GM23338 (cell line): Measurements from ENCODE around the gene MRC2.
A peak's percentile ranks its signal among the peaks of the same experiment; 100 is the strongest.

ENCODE experiments used
- CREB1 ChIP-seq: fragments of 250-450 bp; sonication (Bioruptor Pico); IDR thresholded peaks from 2 replicates; pipeline ENCODE4 v1.5.0; 2020; ENCODE audit warnings: low read depth, mild to moderate bottlenecking, moderate library complexity
- ETS1 ChIP-seq: IDR thresholded peaks from 2 replicates; pipeline ENCODE4 v1.6.1; 2016; ENCODE audit warnings: antibody characterized with exemption
- EZH2 ChIP-seq: fragments of 200-600 bp; sonication (generic); IDR thresholded peaks from one replicate; pipeline ENCODE4 v1.8.0; 2017; ENCODE audit warnings: antibody characterized with exemption, mild to moderate bottlenecking, low read depth; ENCODE audit not compliant: unreplicated experiment
- EZH2phosphoT487 ChIP-seq: fragments of 200-600 bp; sonication (generic); IDR thresholded peaks from one replicate; pipeline ENCODE4 v1.8.1; 2018; ENCODE audit warnings: antibody characterized with exemption; ENCODE audit not compliant: unreplicated experiment
- JUNB ChIP-seq: IDR thresholded peaks from one replicate; pipeline ENCODE4 v1.6.1; 2016; ENCODE audit warnings: antibody characterized with exemption; ENCODE audit not compliant: unreplicated experiment
- NANOG ChIP-seq: IDR thresholded peaks from 2 replicates; pipeline ENCODE4 v1.6.1; 2016; ENCODE audit warnings: antibody characterized with exemption, borderline replicate concordance
- POLR2AphosphoS5 ChIP-seq: IDR thresholded peaks from 2 replicates; pipeline ENCODE4 v1.6.1; 2016; ENCODE audit warnings: antibody characterized with exemption, low read depth
- REST ChIP-seq: IDR thresholded peaks from one replicate; pipeline ENCODE4 v1.6.1; 2018; ENCODE audit warnings: antibody characterized with exemption; ENCODE audit not compliant: unreplicated experiment
- STAT1 ChIP-seq: IDR thresholded peaks from one replicate; pipeline ENCODE4 v1.6.1; 2016; ENCODE audit warnings: antibody characterized with exemption; ENCODE audit not compliant: unreplicated experiment
- ZNF114 ChIP-seq: fragments of 250-450 bp; sonication (Bioruptor Pico); IDR thresholded peaks from 2 replicates; pipeline ENCODE4 v1.5.0; 2020; ENCODE audit warnings: mild to moderate bottlenecking, moderate library complexity
- ZNF331 ChIP-seq: fragments of 250-450 bp; sonication (Bioruptor Pico); IDR thresholded peaks from 2 replicates; pipeline ENCODE4 v1.5.0; 2020; ENCODE audit warnings: low read depth, mild to moderate bottlenecking, moderate library complexity
- TF ChIP-seq, protein P1 (sequence below), 2 experiments: fragments of 200-600 bp in 1 of 2; sonication (generic) in 1 of 2; conservative IDR thresholded peaks; 2 replicates each; pipeline versions ENCODE4 v1.5.1 to v1.6.1; 2016 to 2017; ENCODE audit warnings: antibody characterized with exemption in 2 of 2, low read depth in 2 of 2, mild to moderate bottlenecking in 2 of 2, moderate library complexity in 1 of 2

DNA sequence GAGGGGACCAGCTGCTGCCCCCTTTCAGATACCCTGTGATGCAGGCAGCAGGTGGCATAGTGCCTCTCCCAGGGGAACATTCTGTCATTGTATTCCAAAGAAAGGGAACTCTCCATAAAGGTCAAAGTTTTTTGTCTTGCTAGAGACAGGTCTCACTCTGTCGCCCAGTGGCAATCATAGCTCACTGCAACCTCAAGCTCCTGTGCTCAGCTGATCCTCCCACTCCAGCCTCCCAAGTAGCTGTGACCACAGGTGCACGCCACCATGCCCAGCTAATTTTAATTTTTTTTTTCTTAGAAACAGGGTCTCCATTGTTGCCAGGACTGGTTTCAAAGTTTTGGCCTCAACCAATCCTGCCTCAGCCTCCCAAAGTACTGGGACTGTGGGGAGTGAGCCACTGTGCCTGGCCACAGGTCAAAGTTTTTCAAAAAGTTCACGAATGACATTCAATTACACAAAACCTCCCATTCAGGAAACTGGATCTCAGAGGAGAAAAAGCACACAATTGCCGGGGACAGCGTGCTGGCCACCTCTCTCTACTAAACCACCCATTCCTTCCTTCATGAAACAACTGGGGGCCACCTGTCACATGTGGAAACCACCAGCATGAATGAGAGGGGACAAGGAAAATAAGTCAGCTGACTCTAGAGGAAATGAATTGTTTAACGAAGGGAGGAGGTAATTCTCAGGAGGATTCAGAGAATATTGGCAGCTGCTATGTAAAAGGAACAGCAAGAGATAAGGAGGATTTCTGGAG is 100.6 kb downstream of the MRC2 start:
- TF ChIP-seq EZH2 (no peak), POLR2AphosphoS5 (no peak), JUNB (no peak), REST (no peak), NANOG (no peak), STAT1 (no peak), EZH2phosphoT487 (no peak), CREB1 (CRISPR knock-in tag) (no peak), ZNF114 (CRISPR knock-in tag) (no peak), ETS1 (no peak), ZNF331 (CRISPR knock-in tag) (no peak)
- TF ChIP-seq, protein P1, sequence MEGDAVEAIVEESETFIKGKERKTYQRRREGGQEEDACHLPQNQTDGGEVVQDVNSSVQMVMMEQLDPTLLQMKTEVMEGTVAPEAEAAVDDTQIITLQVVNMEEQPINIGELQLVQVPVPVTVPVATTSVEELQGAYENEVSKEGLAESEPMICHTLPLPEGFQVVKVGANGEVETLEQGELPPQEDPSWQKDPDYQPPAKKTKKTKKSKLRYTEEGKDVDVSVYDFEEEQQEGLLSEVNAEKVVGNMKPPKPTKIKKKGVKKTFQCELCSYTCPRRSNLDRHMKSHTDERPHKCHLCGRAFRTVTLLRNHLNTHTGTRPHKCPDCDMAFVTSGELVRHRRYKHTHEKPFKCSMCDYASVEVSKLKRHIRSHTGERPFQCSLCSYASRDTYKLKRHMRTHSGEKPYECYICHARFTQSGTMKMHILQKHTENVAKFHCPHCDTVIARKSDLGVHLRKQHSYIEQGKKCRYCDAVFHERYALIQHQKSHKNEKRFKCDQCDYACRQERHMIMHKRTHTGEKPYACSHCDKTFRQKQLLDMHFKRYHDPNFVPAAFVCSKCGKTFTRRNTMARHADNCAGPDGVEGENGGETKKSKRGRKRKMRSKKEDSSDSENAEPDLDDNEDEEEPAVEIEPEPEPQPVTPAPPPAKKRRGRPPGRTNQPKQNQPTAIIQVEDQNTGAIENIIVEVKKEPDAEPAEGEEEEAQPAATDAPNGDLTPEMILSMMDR (conservative IDR thresholded peaks at IDR 0.05; ENCODE audit: low read depth in 2 of 2) = peak; percentile 17 to 48; a peak in 3 of 4 replicates
